Neural progenitor cell (in vitro differentiated cells): ENCODE results near the gene SLF2. TPM values are rescaled to one million over a fixed set of nuclear protein-coding genes. Genes with fewer than 3 reads are reported as not detected.

ENCODE experiments used
- DNase-seq: peaks from one replicate; pipeline ENCODE4 v3.0.0-alpha.2; 2016; ENCODE audit warnings: low spot score
- H2AFZ ChIP-seq: fragments of 200-600 bp; sonication (generic); replicated peaks from 2 replicates; pipeline ENCODE4 v1.6.1; 2016; ENCODE audit warnings: antibody characterized with exemption
- H3F3A ChIP-seq: fragments of 200-600 bp; sonication (generic); 2 replicates; pipeline ENCODE4 v1.6.1; 2016; ENCODE audit warnings: antibody characterized with exemption, low read depth
- H3K27ac ChIP-seq: fragments of 200-600 bp; sonication (generic); 2 replicates; pipeline ENCODE4 v1.5.1; 2016; ENCODE audit warnings: mild to moderate bottlenecking
- H3K27me3 ChIP-seq: fragments of 200-600 bp; sonication (generic); 2 replicates; pipeline ENCODE4 v1.6.1; 2016; ENCODE audit warnings: mild to moderate bottlenecking, moderate library complexity
- H3K36me3 ChIP-seq: fragments of 200-600 bp; sonication (generic); 2 replicates; pipeline ENCODE4 v1.5.1; 2016
- H3K4me1 ChIP-seq: fragments of 200-600 bp; sonication (generic); 2 replicates; pipeline ENCODE4 v1.6.1; 2016; ENCODE audit warnings: mixed run types
- H3K4me2 ChIP-seq: fragments of 200-600 bp; sonication (generic); 2 replicates; pipeline ENCODE4 v1.6.1; 2016
- H3K4me3 ChIP-seq: fragments of 200-600 bp; sonication (generic); 2 replicates; pipeline ENCODE4 v1.5.1; 2016
- H3K79me2 ChIP-seq: fragments of 200-600 bp; sonication (generic); 2 replicates; pipeline ENCODE4 v1.6.1; 2016; ENCODE audit warnings: low read depth
- H3K9ac ChIP-seq: fragments of 200-600 bp; sonication (generic); 2 replicates; pipeline ENCODE4 v1.6.1; 2016
- H3K9me3 ChIP-seq: fragments of 200-600 bp; sonication (generic); 2 replicates; pipeline ENCODE4 v1.5.1; 2016; ENCODE audit warnings: low read depth
- H4K20me1 ChIP-seq: fragments of 200-600 bp; sonication (generic); 2 replicates; pipeline ENCODE4 v1.6.1; 2016; ENCODE audit warnings: low read depth
- H3K27ac Mint-ChIP-seq: 3 replicates; pipeline ENCODE4 v1.8.0; 2021; ENCODE audit warnings: mixed read lengths
- H3K27me3 Mint-ChIP-seq: 2 replicates; pipeline ENCODE4 v1.8.0; 2022; ENCODE audit warnings: low read depth, mild to moderate bottlenecking, inconsistent platforms, moderate library complexity, mixed read lengths; ENCODE audit not compliant: insufficient read depth
- H3K36me3 Mint-ChIP-seq: 3 replicates; pipeline ENCODE4 v1.8.0; 2021; ENCODE audit warnings: mixed read lengths
- H3K4me1 Mint-ChIP-seq: 3 replicates; pipeline ENCODE4 v1.8.0; 2021; ENCODE audit warnings: mixed read lengths
- H3K4me3 Mint-ChIP-seq: 3 replicates; pipeline ENCODE4 v1.8.0; 2021; ENCODE audit warnings: mild to moderate bottlenecking, moderate library complexity, mixed read lengths
- H3K9me3 Mint-ChIP-seq: 3 replicates; pipeline ENCODE4 v1.8.0; 2020; ENCODE audit warnings: mixed read lengths
- CTCF ChIP-seq: fragments of 200-600 bp; sonication (generic); IDR thresholded peaks from 2 replicates; pipeline ENCODE4 v1.5.1; 2017; ENCODE audit warnings: antibody characterized with exemption, mild to moderate bottlenecking
- EZH2 ChIP-seq: fragments of 200-600 bp; sonication (generic); IDR thresholded peaks from 2 replicates; pipeline ENCODE4 v1.6.1; 2017; ENCODE audit warnings: antibody characterized with exemption, mild to moderate bottlenecking, moderate library complexity
- EZH2phosphoT487 ChIP-seq: fragments of 200-600 bp; sonication (generic); IDR thresholded peaks from 2 replicates; pipeline ENCODE4 v1.6.1; 2017; ENCODE audit warnings: antibody characterized with exemption
- total RNA-seq: library from RNA; depleted of rRNA; stranded (reverse); fragments of >200 nt; gene quantifications from 2 replicates; pipeline ENCODE4 v1.2.3, GENCODE V29; 2015; ENCODE audit warnings: low replicate concordance

SLF2 gene
- total RNA-seq, 1 donor from 2014 or later, result 19.5 TPM

DNA sequence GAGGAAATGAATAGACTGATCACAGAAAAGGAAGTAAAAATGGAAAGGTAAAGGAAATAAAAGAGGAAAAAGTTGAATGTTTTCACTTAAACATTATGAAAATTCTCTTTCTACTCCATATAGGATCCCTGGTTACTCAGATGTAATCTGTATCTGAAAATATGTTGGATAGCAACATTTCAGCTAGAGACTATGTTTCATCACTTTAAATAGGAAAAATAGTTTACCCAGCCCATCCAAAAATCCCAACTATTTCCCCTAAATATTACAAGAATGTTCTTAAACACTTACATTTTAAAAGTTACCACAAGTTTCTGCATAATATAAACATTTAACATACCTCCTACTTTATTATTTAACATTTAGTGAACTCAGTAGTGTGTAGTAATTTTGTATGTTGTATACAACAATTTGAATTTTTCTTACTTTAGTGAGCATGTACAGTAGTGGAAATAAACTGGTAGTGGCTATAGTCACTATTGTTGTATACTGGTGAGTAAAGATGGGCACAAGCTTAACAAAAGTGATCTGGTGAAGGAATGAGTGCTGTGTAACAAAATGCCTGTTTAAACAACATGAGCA lies 27.1 kb downstream of the SLF2 start:
- Histone ChIP-seq H3K4me1 (no peaks in the 10 kb centered on the region), H4K20me1 (no peaks in the 10 kb centered on the region), H3K9ac (no peak overlapping the region), H3F3A (peaks cover 5% of the 10 kb centered on the region), H3K36me3 (peaks cover 17% of the 10 kb centered on the region), H3K9me3 (no peaks in the 10 kb centered on the region), H3K4me3 (no peak overlapping the region), H2AFZ (no peak overlapping the region), H3K4me2 (no peak overlapping the region), H3K27me3 (no peaks in the 10 kb centered on the region), H3K27ac (no peak overlapping the region), H3K79me2 (no peaks in the 10 kb centered on the region)
- Mint-ChIP-seq H3K36me3 (peaks cover 25% of the 10 kb centered on the region), H3K9me3 (no peaks in the 10 kb centered on the region), H3K4me1 (no peaks in the 10 kb centered on the region), H3K27me3 (no peaks in the 10 kb centered on the region), H3K4me3 (no peak overlapping the region), H3K27ac (no peak overlapping the region)
- no peak for DNase-seq
- TF ChIP-seq EZH2, result no peak
- TF ChIP-seq CTCF, result no peak
- TF ChIP-seq EZH2phosphoT487, result no peak

DNA sequence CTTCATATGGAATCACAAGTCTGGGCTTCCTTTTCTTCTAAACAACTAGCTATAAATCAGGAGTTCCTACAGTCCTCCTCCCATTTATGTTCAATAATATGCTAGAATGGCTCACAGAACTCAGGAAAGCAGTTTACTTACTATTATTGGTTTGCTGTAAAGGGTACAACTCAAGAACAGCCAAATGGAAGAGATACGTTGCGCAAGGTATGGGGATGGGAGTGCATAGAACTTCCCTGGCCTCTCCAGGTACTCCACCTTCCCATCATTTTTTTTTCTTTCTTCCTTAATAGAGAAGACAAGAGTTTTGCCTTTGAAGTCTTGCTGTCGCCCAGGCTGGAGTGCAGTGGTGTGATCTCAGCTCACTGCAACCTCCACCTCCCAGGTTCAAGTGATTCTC lies 29.5 kb downstream of the SLF2 start:
- Histone ChIP-seq H2AFZ (no peak overlapping the region), H3F3A (peaks cover 5% of the 10 kb centered on the region), H3K4me2 (no peak overlapping the region), H3K4me3 (no peak overlapping the region), H3K36me3 (peaks cover 23% of the 10 kb centered on the region), H3K4me1 (no peaks in the 10 kb centered on the region), H3K27ac (no peak overlapping the region), H3K9ac (no peak overlapping the region), H3K9me3 (no peaks in the 10 kb centered on the region), H4K20me1 (no peaks in the 10 kb centered on the region), H3K79me2 (no peaks in the 10 kb centered on the region), H3K27me3 (no peaks in the 10 kb centered on the region)
- DNase-seq, result no peak
- no peak overlapping the region for H3K27ac Mint-ChIP-seq
- H3K4me1 Mint-ChIP-seq, result no peaks in the 10 kb centered on the region
- H3K36me3 Mint-ChIP-seq, result peaks cover 28% of the 10 kb centered on the region
- H3K9me3 Mint-ChIP-seq, result no peaks in the 10 kb centered on the region
- no peak for TF ChIP-seq CTCF
- no peak for TF ChIP-seq EZH2
- TF ChIP-seq EZH2phosphoT487, result no peak
- no peak overlapping the region for H3K4me3 Mint-ChIP-seq
- H3K27me3 Mint-ChIP-seq, result no peaks in the 10 kb centered on the region

DNA sequence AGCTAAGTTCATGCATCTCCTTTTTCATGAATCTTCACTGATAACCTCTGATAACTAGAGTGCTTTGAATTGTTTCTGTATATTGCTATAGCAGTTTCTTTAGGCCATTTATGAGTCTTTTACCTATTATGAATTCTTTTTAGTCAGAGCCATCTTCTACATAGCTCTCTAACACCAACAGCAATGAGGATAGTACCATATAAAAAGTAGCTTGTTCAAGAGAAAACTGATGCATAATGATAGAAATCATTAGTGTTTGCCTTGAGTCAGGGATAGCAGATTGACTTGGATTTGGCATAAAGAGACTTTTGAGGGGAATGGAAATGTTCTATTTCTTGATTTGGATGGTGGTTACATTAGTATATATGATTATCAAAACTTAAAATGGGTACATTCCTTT lies 30.7 kb downstream of the SLF2 start:
- Mint-ChIP-seq H3K27me3 (no peaks in the 10 kb centered on the region), H3K4me3 (no peak overlapping the region), H3K36me3 (peaks cover 25% of the 10 kb centered on the region), H3K4me1 (no peaks in the 10 kb centered on the region), H3K9me3 (no peaks in the 10 kb centered on the region), H3K27ac (no peak overlapping the region)
- TF ChIP-seq CTCF, result no peak
- no peak for TF ChIP-seq EZH2
- H3K79me2 ChIP-seq, result no peaks in the 10 kb centered on the region
- H3K9ac ChIP-seq, result no peak overlapping the region
- H3K4me2 ChIP-seq, result no peak overlapping the region
- peaks cover 5% of the 10 kb centered on the region for H3F3A ChIP-seq
- H3K9me3 ChIP-seq, result no peaks in the 10 kb centered on the region
- no peak overlapping the region for H3K4me3 ChIP-seq
- H3K36me3 ChIP-seq, result peaks cover 23% of the 10 kb centered on the region
- H2AFZ ChIP-seq, result no peak overlapping the region
- H3K27me3 ChIP-seq, result no peaks in the 10 kb centered on the region
- no peak overlapping the region for H3K27ac ChIP-seq
- no peaks in the 10 kb centered on the region for H3K4me1 ChIP-seq
- DNase-seq, result no peak
- no peaks in the 10 kb centered on the region for H4K20me1 ChIP-seq
